RKO (cell line): Measurements from ENCODE around the gene TNFSF4.
"Not testable (repeated sequence)": the region's sequence is repeated elsewhere in the genome, so short reads cannot be mapped to it uniquely, and the experiment has no call there.

Experiments used
- DNase-seq: peaks from one replicate; pipeline ENCODE4 v3.0.0-alpha.2; 2016; ENCODE audit warnings: low spot score

The TNFSF4 gene, protein sequence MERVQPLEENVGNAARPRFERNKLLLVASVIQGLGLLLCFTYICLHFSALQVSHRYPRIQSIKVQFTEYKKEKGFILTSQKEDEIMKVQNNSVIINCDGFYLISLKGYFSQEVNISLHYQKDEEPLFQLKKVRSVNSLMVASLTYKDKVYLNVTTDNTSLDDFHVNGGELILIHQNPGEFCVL

GRCh38 chr1:173206816-173207568 is at the start of gene TNFSF4:
Gene TNFSF4 (minus strand): TSS chr1:173207331. CDS start chr1:173207176, 155 bp downstream.
- DNase-seq, result no peak

- peak; percentile 42 for DNase-seq
Measured at GRCh38 chr1:173255214-173255813, 48.2 kb upstream of the TNFSF4 start.

GRCh38 chr1:173253046-173253445 is 45.9 kb upstream of the TNFSF4 start:
- DNase-seq, result no peak

- no peak for DNase-seq
Measured at GRCh38 chr1:173249349-173249748, 42.2 kb upstream of the TNFSF4 start.

DNA sequence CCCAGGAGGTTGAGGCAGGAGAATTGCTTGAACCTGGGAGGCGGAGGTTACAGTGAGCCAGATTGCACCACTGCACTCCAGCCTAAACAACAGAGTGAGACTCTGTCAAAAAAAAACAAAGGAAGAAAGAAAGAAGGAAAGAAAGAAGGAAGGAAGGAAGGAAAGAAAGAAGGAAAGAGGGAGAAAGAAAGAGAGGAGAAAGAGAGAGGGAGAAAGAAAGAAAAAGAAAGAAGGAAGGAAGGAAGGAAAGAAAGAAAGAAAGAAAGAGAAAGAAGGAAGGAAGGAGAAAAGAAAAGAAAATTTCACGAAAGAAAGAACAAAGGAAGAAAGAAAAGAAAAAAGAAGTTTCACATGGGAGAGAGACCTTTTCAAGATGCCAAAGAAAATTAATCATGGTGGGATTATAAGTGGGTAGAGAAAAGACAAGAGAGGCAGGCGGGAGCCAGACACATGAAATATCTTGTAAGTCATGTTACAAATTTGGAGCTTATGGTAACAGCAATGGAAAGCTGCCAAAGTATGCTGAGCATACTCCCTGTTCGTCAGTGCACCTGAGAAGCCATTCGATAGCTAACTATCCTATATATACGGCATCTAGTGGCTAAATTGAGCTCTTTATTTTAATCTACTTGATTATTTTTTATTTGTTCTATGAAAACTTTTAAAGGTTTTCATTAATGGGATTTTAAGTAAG is 41.3 kb upstream of the TNFSF4 start:
- DNase-seq, result no peak

- DNase-seq, result no peak
Measured at GRCh38 chr1:173245892-173246291, 38.8 kb upstream of the TNFSF4 start.

DNA sequence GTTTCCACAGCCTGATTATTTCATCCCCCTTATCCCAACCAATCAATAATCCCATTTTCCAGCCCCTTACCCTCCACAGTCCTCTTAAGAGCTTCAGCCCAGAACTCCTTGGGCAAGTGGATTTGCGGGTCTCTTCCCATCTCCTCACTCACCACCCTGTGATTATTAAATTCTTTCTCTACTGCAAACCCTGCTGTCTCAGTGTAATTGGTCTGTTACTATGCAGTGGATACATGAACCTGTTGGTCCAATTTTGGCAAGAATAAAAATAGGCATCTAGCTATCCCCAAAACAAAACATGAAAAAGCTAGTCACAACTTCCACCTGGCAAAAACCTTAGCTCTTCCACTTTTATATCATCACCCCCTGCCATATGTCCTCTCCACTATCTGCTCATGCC is 36.2 kb upstream of the TNFSF4 start:
- DNase-seq, result no peak

DNA sequence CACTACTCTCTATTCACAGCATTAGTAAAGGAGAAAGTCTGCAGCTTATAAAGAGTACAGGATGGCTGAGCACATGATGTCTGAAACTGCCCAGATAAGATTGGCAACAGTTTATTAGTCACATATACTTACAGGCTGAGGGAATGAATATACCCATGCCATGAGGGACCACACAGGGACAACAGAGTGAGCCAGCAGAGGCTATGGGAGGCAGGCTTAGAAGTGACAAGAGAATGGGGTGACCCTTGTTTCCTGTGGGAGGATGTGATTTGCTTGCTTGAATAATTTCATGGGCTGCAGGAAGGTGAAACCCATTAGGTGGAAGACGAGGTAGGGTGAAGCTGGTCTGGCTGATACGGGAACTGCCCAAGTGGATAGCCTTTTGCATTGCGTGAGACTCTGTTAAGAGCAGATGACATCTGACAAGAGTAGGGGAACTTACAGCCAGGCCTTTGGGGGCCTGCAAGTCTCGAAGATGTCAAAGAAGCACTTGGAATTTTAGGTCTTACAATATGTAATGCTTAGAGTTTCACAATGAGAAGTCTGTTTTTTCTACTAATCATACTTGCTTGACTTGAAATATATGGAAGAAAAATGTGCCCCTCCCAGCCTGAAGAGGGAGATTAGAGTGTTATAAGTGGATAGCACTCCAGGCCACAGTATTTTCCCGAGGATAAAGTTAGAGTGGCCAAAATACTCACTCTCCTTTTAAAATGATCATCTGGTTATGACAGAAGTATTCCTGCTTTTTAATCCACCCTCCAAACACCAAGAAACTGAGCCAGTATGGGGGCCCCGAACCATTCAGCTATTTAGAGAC is 34.6 kb upstream of the TNFSF4 start:
- DNase-seq, result no peak

GRCh38 chr1:173240609-173241008 is 33.5 kb upstream of the TNFSF4 start:
- DNase-seq, result no peak

DNA sequence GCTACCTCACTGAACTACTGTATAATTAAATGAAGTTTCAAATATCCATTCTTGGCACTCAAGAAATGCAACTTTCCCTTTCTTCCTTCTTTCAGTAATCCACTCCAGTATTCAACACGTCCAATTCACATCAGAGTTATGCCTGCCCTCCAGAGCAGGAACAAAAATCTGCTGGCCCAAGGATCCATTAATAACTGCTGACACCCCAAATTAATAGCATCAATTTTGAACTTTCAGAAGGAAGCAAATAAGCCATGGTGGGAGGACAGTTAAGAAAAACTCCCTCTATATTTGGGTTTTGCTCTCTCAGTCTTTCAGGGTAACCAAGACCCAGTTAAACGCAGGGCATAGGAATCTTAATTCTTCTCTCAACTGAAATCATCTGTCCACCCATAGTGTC is 31.9 kb upstream of the TNFSF4 start:
- no peak for DNase-seq

DNA sequence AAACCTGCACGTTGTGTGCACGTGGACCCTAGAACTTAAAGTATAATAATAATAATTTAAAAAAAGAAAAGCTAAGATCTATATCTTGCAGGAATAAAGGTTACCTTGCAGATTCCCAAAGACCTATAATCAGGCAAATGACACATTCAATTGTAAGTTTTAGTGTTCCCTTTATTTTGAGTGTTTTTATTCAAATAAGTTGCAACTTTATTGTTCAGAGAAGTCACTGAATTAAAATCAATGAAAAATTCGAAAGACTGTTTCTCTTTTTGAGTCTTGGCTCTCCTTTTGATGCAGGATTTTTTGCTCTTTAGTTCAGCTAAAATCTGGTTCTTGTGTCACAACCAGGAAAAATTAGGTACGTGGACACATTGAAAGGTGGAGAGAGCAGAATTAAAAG is 27.8 kb upstream of the TNFSF4 start:
- DNase-seq, result no peak

DNA sequence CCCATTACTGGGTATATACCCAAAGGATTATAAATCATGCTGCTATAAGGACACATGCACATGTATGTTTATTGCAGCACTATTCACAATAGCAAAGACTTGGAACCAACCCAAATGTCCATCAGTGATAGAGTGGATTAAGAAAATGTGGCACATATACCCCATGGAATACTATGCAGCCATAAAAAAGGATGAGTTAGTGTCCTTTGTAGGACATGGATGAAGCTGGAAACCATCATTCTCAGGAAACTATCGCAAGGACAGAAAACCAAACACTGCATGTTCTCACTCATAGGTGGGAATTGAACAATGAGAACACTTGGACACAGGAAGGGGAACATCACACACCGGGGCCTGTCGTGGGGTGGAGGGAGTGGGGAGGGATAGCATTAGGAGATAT is 27.3 kb upstream of the TNFSF4 start:
- DNase-seq, result not testable (repeated sequence)

- DNase-seq, result not testable (repeated sequence)
Measured at GRCh38 chr1:173229031-173229430, 21.9 kb upstream of the TNFSF4 start.

GRCh38 chr1:173224949-173225348 is 17.8 kb upstream of the TNFSF4 start:
- no peak for DNase-seq

DNA sequence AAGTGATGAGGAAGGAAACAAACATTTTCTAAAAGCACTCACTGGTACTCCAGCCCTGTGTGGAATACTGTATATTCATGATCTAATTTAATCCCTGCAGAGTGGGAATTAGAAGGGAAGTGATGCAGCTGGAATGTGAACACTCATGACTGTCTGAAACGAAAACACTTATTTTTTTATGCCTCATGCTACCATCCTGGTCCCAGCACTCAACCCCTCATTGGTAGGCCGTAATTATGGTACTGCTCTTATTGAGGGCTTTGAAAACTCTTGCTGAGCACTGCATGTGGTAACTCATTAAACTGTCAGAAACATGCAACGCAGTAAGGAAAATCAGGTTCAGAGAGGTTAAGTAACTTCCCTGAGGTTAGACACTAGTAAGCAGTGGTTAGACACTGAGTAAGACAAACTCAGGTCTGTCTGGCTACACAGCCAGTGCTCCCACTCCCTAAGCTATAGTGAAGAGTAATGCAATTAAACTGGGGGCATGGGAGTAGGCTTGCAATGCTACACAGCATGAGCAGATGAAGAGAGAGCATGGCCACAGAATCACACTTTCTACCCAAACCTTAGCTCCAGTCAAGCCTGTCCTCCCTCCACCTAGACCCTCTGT is 17.3 kb upstream of the TNFSF4 start:
- no peak for DNase-seq

- no peak for DNase-seq
Measured at GRCh38 chr1:173223031-173223380, 15.9 kb upstream of the TNFSF4 start.

DNA sequence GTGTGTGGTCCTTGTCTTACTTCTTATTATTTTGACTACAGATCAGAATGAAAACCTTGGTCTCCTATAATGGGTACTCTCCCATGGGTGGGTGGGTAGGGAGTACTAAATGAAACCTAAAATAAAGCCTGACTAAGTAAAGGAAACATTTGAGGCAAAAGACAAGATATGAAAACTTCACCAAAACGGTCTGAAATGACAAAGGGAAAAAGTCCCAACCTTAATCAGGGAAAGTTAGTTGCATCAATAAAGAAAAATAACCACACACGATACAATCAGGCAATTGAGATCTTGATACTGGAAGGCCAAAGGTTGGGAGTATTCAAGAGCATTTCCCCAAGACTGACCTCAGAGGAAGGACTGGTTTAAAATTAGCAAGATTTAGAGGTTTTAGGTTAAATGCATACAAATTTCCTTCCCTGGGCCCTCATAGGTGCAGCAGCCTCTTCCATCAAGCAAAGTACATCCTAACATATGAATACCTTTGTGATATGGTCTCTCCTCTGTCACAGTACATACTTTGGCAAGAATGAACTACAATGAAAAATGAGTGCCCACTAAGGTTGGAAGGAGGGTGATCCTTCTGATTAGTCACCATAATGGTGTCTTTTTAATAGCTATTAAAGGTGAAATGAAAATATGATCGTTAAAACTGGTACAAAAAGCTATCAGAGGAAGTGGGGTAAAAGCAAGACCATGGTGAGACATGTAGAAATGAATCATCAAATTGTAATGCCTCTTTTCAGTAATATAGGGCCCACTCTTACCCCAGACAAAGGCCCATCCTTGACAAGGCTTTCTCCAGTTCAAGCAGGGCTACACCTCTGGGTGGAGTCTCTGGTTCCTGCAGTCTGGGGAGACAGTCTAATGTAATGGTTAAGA is 15.3 kb upstream of the TNFSF4 start:
- DNase-seq, result no peak

- DNase-seq, result no peak
Measured at GRCh38 chr1:173220157-173220556, 13.0 kb upstream of the TNFSF4 start.

- DNase-seq, result no peak
Measured at GRCh38 chr1:173213665-173214064, 6.5 kb upstream of the TNFSF4 start.

DNA sequence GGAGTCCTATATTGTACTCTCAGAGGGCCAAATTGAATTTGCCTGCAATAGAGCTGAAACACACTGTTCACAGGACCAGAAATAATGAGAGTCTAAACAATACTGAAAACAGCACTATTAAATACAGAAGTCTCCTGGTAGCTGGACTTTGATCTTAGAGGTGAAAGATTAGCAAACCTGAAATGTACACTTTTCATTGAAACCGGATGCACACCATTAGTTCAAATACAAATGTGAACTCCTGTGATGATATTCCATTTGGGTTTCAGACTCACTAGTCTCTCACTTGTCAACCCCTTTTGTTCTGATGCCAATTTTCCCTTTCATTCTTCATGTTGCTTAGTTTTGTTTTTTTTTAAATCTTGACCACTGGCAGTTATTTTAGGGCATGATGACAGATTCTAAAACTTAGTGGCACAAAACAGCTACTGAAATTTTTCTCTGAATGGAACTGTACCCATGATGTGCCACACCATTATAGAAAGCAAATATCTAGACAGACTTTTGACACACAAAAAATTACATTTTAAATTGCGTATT is 5.9 kb upstream of the TNFSF4 start:
- no peak for DNase-seq
